Spleen (tissue), 11 donors: ENCODE data around the gene ABCB1. TPM values are rescaled to one million over a fixed set of nuclear protein-coding genes. Genes with fewer than 3 reads are reported as not detected.

ENCODE experiments used
- DNase-seq: peaks from one replicate; pipeline ENCODE4 v3.0.0-alpha.2; 2020
- H3K27ac ChIP-seq, 8 donors: fragments of 200-600 bp; sonication (generic) in 7 of 8; 1 replicate in 4 of 8; 2 replicates in 4 of 8; pipeline versions ENCODE4 v1.5.0 to v1.8.0; 2016 to 2021; ENCODE audit warnings: inconsistent platforms in 4 of 8, mild to moderate bottlenecking in 4 of 8, moderate library complexity in 1 of 8
- H3K27me3 ChIP-seq, 7 donors: fragments of 200-600 bp; sonication (generic) in 6 of 7; replicated peaks in 1 of 7; 1 replicate in 4 of 7; 2 replicates in 3 of 7; pipeline versions ENCODE4 v1.5.0 to v1.8.0; 2016 to 2021; ENCODE audit warnings: inconsistent platforms in 3 of 7, mild to moderate bottlenecking in 1 of 7
- H3K36me3 ChIP-seq, 6 donors: fragments of 200-600 bp; sonication (generic) in 5 of 6; 1 replicate in 4 of 6; 2 replicates in 2 of 6; pipeline versions ENCODE4 v1.5.0 to v1.8.0; 2016 to 2021; ENCODE audit warnings: inconsistent platforms in 2 of 6
- H3K4me1 ChIP-seq, 6 donors: fragments of 200-600 bp; sonication (generic) in 5 of 6; 1 replicate in 3 of 6; 2 replicates in 3 of 6; pipeline versions ENCODE4 v1.5.0 to v1.8.0; 2016 to 2021; ENCODE audit warnings: inconsistent platforms in 3 of 6
- H3K4me3 ChIP-seq, 8 donors: fragments of 200-600 bp; sonication (generic) in 7 of 8; 1 replicate in 4 of 8; 2 replicates in 4 of 8; pipeline versions ENCODE4 v1.5.0 to v1.8.0; 2016 to 2021; ENCODE audit warnings: inconsistent platforms in 4 of 8, mild to moderate bottlenecking in 4 of 8, moderate library complexity in 2 of 8
- H3K9me3 ChIP-seq, 8 donors: fragments of 200-600 bp; sonication (generic) in 7 of 8; 1 replicate in 4 of 8; 2 replicates in 4 of 8; pipeline versions ENCODE4 v1.5.0 to v1.8.0; 2016 to 2021; ENCODE audit warnings: inconsistent platforms in 4 of 8
- CTCF ChIP-seq, 11 experiments: fragments of 200-600 bp in 7 of 11; fragments of 450-650 bp in 4 of 11; sonication (generic) in 4 of 11; IDR thresholded peaks in 8 of 11; conservative IDR thresholded peaks in 3 of 11; 1 replicate in 7 of 11; 2 replicates in 4 of 11; pipeline versions ENCODE4 v1.4.0 to v1.8.0; 2016 to 2021; ENCODE audit warnings: antibody characterized with exemption in 11 of 11, inconsistent platforms in 4 of 11, mild to moderate bottlenecking in 1 of 11
- POLR2A ChIP-seq, 3 donors: fragments of 450-650 bp; IDR thresholded peaks; one replicate each; pipeline ENCODE4 v1.5.1; 2017; ENCODE audit warnings: antibody characterized with exemption in 3 of 3, mild to moderate bottlenecking in 1 of 3
- POLR2AphosphoS5 ChIP-seq, 3 donors: sonication (generic); formaldehyde crosslinking; IDR thresholded peaks; one replicate each; pipeline ENCODE4 v1.5.1; 2017; ENCODE audit warnings: antibody characterized with exemption in 3 of 3
- WGBS, 5 donors: extraction: QIAGEN DNeasy Blood & Tissue Kit in 3 of 5; methylation state at CpG; one replicate each; pipeline versions ENCODE4 v1.1.5 to v1.1.7; 2013 to 2018; 5-methylcytosine and 5-hydroxymethylcytosine counted together
- intact Hi-C: fragments of 100-400 bp; cut with DNase I; formaldehyde crosslinking; loops from one replicate; pipeline ENCODE4 v1.15.0; 2023; ENCODE audit warnings: low total_unique reads
- polyA plus RNA-seq, 3 donors: library from polyadenylated mRNA; stranded (reverse); fragments of 200-250 nt; gene quantifications; one replicate each; pipeline ENCODE4 v1.2.1, GENCODE V29; 2013
- total RNA-seq, 7 donors: library from RNA; depleted of rRNA in 3 of 7; stranded (reverse); fragments of >200 nt in 3 of 7; fragmentation: NEBNext Ultra II Directional in 4 of 7; extraction: Animal tissue kit (Norgen Biotek cat#: 25700) in 4 of 7; gene quantifications; one replicate each; pipeline versions ENCODE4 v1.1.0 to v1.2.1, GENCODE V29; 2016 to 2021
- donor health status: healthy with polysubstance abuse.
- donor health status: DM: no; HTN: no; CAD: no; lungs with moderate emphysema.
- donor health status: DM: no; HTN: no; CAD: no.
- donor health status: Bipolar disorder and iron deficiency.
- donor health status: healthy.
- donor health status: DM: no; HTN: no; CAD: no.
- donor health status: DM: yes; HTN: yes; CAD: no.

Gene ABCB1
- total and polyA plus RNA-seq, 10 donors, result 3.0 to 25.6 (median 11.3) TPM

- no peak for TF ChIP-seq POLR2A (IDR thresholded peaks at IDR 0.05)
- TF ChIP-seq POLR2AphosphoS5 (IDR thresholded peaks at IDR 0.05), result no peak
- TF ChIP-seq CTCF (IDR thresholded peaks at IDR 0.05 in 8 of 11, conservative IDR thresholded peaks at IDR 0.05 in 3 of 11), result peak in 8 of 11 experiments; percentile 10 to 58 (median 34)
- WGBS, 5 donors, result 6 to 15% (median 8%) methylated on average over 2 to 3 of the region's 3 CpGs
- Histone ChIP-seq H3K4me1 (no peaks in the 10 kb centered on the region), H3K36me3 (no peaks in the 10 kb centered on the region), H3K4me3 (no peak overlapping the region), H3K27me3 (no peaks in the 10 kb centered on the region), H3K9me3 (no peaks in the 10 kb centered on the region), H3K27ac (no peak overlapping the region)
- intact Hi-C loops, result no loop called here
- DNase-seq, result no peak
Observed at GRCh38 chr7:87564296-87564963, 36.3 kb downstream of the ABCB1 start.

GRCh38 chr7:87561702-87562101, 39.0 kb downstream of the ABCB1 start:
- DNase-seq, result no peak
- H3K36me3 ChIP-seq, result no peaks in the 10 kb centered on the region
- H3K27ac ChIP-seq, result no peak overlapping the region
- intact Hi-C loops, result no loop called here
- WGBS, 5 donors, result 90 to 94% (median 94%) methylated on average over 4 of the region's 4 CpGs
- no peak overlapping the region for H3K4me3 ChIP-seq
- no peak for TF ChIP-seq CTCF (IDR thresholded peaks at IDR 0.05 in 8 of 11, conservative IDR thresholded peaks at IDR 0.05 in 3 of 11)
- TF ChIP-seq POLR2A (IDR thresholded peaks at IDR 0.05), result no peak
- no peak for TF ChIP-seq POLR2AphosphoS5 (IDR thresholded peaks at IDR 0.05)
- no peaks in the 10 kb centered on the region for H3K27me3 ChIP-seq
- H3K9me3 ChIP-seq, result no peaks in the 10 kb centered on the region
- no peaks in the 10 kb centered on the region for H3K4me1 ChIP-seq

GRCh38 chr7:87561102-87561501, 39.6 kb downstream of the ABCB1 start:
- no peaks in the 10 kb centered on the region for H3K9me3 ChIP-seq
- H3K27ac ChIP-seq, result no peak overlapping the region
- WGBS, 5 donors, result 66 to 76% (median 74%) methylated on average over 2 of the region's 2 CpGs
- H3K27me3 ChIP-seq, result no peaks in the 10 kb centered on the region
- no peaks in the 10 kb centered on the region for H3K36me3 ChIP-seq
- DNase-seq, result no peak
- intact Hi-C loops, result no loop called here
- no peak for TF ChIP-seq POLR2A (IDR thresholded peaks at IDR 0.05)
- no peak for TF ChIP-seq POLR2AphosphoS5 (IDR thresholded peaks at IDR 0.05)
- no peak for TF ChIP-seq CTCF (IDR thresholded peaks at IDR 0.05 in 8 of 11, conservative IDR thresholded peaks at IDR 0.05 in 3 of 11)
- H3K4me1 ChIP-seq, result no peaks in the 10 kb centered on the region
- H3K4me3 ChIP-seq, result no peak overlapping the region

- Histone ChIP-seq H3K9me3 (no peaks in the 10 kb centered on the region), H3K36me3 (peaks cover 0 to 19% (median 0%) of the 10 kb centered on the region in 6 donors), H3K4me3 (no peak overlapping the region), H3K27me3 (no peaks in the 10 kb centered on the region), H3K4me1 (no peaks in the 10 kb centered on the region), H3K27ac (no peak overlapping the region)
- 84 to 90% (median 89%) methylated on average over 3 of the region's 3 CpGs for WGBS, 5 donors
- TF ChIP-seq POLR2AphosphoS5 (IDR thresholded peaks at IDR 0.05) (no peak), CTCF (IDR thresholded peaks at IDR 0.05 in 8 of 11, conservative IDR thresholded peaks at IDR 0.05 in 3 of 11) (no peak), POLR2A (IDR thresholded peaks at IDR 0.05) (no peak)
- no peak for DNase-seq
- intact Hi-C loops, result no loop called here
Observed at GRCh38 chr7:87552351-87552900, 48.3 kb downstream of the ABCB1 start.
